ENCODE results near the gene CCSER2.
"Not testable (repeated sequence)": the region's sequence is repeated elsewhere in the genome, so short reads cannot be mapped to it uniquely, and the experiment has no call there.

CCSER2 gene

DNA sequence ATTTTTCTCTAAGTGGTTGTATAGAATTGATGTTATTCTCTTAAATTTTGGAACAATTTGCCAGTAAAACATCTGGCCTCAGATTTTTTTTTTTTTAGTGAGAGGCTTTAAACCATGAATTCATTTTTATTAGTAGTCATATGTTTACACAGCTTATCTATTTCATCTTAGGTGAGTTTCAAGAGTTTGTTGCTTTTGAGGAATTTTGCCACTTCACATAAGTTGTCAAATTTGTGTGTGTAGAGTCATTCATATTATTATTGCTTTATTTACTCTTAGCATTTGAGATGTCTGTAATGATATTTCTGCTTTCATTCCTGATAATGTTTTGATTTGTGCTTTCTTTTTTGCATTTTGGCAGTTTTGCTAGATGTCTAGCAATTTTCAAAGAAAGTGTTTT lies 132.1 kb downstream of the CCSER2 start:
- no peak for DNase-seq

DNA sequence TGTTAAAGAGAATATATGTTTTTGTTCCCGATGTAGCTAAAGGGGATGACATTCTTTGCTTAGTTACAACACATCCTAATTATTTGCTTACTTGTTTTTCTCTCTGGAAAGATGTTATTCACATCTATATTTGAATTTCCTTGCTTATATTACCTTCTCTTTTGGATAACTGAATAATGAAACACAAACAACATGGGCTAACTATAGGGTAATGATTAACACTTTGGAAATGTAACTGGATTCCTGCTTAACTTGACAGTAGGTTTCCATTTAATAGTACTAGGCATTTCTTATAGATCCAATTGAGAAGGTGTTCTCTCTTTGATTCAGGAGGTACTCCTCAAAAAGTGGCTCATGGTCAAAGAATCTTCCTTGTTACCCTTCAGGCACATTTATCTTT lies 141.1 kb downstream of the CCSER2 start:
- DNase-seq: no peak

DNA sequence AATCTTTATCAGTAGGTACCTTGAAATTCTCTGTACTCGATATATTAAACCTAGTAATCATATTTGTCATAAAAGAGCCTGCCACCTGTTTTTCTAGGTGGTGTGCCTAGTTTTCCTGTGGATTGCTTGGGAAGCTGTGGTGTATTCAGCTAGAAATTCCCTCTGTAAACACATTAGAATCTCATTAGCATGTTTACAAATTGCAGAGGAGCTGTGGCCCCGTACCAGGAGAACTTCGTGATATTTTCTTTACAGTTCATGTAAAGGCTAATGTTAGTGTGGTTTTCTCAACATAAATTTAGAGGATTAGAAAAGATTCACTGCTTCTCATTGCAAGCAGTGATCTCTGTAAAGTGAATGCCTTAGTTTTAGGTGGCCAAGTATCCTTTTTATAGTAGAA lies 144.7 kb downstream of the CCSER2 start:
- DNase-seq: no peak

DNA sequence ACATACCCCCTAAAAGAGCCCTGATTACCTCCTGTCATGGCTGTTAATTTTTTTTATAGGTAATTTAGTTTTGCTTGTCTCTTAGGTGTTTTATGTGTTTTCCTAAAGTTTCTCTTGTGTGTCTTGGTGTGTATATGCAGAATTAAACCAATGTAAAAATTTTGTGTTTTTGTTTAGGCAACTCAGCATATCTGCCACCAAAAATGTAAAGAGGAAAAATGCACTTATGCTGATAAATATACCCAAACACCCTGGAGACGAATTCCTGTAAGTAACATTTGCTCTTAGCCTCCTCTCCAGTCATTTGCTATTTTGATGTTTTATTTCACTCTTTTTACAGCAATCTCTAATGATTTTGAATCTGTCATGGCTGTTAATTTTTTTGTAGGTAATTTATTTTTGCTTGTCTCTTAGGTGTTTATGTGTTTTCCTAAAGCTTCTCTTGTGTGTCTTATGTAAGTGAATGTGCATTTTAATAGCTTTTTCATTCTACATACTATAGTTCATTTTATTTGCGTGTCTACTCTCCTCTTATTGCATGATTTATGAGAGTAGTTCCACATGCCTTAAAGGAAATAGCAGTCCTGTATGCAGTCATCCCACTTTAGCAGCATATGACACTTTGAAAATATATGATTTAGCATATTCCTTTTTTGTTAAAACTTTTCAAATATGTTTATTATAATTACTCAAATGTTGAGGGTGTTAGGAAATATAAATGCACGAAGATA lies 149.2 kb downstream of the CCSER2 start:
- DNase-seq: no peak

DNA sequence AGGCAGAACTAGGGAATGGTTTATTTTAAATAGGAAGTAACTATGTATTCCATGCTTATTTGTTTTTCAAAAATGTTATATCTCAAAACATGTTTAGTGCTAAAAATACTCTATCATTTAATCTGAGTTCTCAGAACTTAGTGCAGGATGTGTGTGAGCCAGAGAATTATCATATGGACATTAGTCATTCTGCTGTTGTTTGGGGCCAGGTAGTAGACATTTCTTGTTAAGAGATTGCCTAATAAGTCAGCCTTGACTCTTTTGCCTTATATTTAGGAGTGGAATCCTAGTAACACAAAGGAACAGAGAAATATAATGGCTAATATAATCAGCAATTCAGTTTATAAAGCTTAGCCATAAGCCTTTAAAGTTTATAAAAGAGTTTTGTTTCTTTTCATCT lies 149.8 kb downstream of the CCSER2 start:
- DNase-seq: no peak

DNA sequence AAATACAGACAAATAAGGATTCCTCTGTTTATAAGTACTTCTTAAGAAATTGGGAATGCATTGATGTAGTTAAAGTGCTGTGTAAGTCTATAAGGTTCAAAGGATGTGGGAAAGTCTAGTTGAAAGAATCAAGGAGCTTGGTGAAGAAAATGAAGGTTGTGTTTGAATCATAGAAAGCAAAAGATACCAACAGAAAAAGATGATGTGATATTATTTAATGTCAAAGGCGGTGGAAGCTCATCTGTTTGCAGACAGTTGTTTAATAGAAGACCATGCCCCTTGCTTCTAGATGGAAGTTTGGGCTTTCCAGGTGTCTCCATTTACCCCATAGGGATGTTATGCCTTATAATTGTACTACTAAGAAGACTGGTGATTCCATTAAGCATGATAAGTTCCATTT lies 150.3 kb downstream of the CCSER2 start:
- DNase-seq: no peak

DNA sequence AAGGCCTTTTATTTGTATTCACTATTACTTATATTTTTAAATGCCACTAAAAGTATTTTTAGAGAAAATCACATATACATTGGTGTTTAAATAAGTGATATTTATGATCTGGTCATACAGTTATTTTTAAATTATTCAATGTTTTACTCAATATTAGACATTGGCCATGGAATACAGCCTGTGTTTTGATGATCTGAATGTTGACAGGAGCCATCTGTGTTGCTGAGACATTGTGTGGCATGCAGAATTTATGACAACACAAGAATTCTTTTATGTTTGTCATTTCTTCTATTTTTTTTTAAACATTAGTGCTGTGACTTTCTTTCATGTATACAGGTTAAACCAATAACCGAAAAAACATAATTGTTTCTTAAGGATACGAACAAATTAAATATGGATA lies 156.2 kb downstream of the CCSER2 start:
- DNase-seq: no peak

DNA sequence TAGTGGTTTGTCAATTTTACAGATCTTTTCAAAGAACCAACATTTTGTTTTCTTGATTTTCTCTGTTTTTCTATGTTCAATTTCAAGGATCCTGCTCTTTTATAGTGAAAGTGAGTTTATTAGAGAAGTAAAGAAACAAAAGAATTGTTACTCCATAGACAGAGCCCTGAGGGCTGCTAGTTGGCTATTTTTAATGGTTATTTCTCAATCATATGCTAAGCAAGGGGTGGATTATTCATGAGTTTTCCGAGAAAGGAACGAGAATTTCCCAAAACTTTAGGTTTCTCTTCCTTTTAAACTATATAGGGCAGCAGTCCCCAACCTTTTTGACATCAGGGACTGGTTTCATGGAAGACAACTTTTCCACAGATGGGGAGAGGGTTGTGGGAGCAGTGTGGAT lies 165.0 kb downstream of the CCSER2 start:
- DNase-seq: no peak

DNA sequence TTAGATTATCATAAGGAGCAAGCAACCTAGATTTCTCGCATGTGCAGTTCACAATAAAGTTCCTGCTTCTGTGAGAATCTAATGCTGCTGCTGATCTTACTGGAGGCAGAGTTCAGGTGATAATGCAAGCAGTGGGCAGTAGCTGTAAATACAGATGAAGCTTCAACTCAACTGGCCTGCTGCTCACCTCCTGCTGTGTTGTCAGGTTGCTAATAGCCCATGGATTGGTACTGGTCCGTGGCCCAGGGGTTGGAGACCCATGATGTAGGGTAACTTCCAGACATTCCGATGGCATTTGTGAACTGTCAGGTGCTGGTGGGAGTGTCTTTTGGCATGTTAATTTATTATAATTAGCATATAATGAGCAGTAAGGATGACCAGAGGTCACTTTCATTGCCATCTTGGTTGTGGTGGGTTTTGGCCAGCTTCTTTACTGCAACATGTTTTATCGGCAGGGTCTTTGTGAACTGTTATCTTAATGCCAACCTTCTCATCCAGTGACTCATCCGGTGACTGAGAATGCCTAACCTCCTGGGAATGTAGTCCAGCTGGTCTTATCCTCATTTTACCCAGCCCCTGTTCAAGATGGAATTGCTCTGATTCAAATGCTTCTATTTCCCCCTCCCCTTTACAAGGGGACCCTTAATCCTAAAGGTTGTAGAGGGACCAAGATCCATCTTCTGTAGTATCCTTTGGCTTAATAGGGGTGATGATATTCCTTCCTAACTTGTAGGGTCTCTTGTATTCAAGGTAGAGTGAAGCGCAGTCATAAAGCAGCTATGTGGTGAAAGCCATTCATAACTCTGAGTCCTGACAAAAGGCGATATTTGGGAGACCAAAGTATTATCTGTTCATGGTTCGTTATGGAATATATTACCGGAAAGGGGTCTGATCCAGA lies 165.8 kb downstream of the CCSER2 start:
- DNase-seq: no peak

DNA sequence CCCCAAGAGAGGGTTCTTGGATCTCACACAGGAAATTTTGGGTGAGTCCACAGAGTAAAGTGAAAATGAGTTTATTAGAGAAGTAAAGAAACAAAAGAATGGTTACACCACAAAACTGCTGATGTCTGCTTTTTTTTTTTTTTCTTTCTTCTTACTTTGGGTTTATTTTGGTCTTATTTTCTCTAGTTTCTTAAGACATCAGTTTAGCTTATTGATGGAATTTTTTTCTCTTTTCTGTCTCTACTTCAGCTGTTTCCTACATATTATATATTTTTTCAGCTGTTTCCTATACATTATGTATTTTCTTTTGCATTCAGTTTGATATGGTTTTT lies 166.4 kb downstream of the CCSER2 start:
- no peak for DNase-seq

DNA sequence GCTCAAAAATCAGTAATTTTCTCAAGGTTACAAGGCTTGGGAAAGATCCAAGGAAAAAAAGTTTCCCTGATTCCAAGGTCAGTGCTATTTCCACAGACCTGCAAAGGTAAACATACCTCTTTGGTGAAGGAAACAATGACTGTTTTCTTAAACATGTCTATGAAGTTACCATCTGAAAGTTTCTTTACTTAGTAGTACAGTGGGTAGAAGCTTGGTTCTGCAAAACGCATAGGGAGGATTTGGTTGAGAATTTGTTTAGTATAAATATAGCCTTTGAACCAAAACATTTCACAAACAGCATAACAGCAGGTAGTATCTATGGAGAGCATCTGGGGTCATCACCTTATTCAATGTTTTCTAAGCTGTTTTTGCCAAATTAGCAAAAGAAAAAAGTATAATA lies 169.6 kb downstream of the CCSER2 start:
- DNase-seq: no peak

DNA sequence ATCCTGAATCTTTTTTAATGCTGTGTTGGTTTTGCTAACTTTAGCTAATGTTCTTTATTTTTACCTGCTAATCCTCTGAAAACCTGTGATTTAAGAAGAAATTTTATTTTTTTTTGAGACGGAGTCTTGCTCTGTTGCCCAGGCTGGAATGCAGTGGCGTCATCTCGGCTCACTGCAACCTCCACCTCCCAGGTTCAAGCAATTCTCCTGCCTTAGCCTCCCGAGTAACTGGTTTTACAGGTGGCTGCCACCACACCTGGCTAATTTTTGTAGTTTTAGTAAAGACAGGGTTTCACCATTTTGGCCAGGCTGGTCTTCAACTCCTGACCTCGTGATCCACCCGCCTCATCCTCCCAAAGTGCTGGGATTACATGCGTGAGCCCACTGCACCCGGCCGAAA lies 170.7 kb downstream of the CCSER2 start:
- not testable (repeated sequence) for DNase-seq

DNA sequence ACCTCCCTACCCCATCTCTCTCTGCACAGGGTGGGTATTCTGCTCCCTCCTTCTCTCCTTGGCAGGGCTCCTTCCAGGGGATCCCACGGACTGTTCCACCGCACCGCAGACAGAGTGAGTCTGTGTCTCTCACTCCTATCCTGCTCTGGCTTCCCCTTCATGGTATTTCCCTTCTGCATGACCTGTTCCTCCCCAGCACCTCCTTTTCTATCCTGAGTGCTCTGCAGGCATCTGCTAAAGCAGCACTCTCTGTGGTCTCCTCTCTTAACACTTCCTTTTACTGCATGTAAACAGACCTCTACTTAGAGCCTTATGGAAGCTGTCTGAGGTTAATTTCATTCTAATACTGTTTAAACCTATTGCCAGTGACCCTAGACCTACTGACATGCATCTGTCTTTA lies 171.5 kb downstream of the CCSER2 start:
- DNase-seq: no peak

DNA sequence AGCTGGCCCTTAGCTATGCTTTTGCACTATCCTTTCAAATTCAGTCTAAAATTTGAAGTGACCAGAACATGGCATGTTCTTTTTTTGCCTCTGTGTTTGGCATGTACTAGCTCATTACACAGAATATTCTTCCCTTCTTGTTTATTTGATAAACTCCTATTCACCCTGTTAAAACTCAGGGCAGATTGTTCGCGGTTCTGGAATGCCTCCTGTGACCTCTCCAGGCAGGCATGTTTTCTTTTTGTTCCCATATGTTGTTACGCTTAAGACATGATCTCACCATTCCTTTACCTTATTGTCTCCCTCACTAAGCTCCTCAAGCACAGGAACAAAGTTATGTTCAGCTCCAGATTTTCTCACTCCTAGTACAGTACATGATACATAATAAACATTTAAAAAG lies 181.7 kb downstream of the CCSER2 start:
- DNase-seq: no peak

DNA sequence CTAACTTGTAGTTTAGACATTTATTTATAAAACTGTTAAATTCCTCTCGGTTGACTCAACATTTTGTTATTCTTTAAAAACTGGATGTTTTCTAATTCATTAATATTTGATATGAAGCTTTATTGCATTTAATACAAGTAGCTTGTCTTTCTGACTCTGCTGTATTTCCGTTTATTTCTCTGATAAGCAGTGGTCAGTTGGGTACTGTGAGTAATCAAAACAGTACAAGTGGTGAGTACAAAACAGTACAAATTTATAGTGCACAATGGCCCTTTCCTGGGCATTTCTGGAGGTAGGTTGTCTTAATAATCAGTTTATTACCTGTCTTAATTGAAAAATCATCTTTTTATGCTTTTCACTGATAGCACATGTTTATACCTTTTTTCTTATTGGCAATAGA lies 182.7 kb downstream of the CCSER2 start:
- DNase-seq: no peak

DNA sequence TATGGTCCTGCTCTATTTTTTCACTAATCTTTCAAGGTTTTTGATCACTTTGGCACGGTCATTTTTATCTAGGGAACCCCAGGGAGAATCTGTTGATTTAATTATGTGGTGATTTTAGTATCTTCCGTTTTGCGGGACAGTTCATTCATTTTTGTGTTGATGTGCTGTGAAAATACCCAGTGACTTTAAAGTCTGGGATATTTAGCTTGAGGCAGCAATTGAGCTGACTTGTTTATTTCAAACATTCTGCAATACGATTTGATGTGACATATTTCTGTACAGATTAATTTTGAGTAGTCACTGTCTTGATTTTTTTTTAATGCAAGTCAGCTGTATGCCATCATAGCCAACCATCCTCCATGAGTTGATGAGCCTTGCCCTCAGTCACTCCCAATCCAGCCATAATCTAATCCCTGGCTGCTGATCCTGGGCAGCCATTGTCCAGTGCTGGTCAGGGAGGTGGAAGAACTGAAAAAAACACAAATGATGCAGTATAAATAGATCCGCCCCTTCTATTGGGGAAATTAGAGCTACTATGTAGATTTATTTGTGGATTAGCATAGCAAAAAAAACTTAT lies 183.4 kb downstream of the CCSER2 start:
- DNase-seq: no peak

DNA sequence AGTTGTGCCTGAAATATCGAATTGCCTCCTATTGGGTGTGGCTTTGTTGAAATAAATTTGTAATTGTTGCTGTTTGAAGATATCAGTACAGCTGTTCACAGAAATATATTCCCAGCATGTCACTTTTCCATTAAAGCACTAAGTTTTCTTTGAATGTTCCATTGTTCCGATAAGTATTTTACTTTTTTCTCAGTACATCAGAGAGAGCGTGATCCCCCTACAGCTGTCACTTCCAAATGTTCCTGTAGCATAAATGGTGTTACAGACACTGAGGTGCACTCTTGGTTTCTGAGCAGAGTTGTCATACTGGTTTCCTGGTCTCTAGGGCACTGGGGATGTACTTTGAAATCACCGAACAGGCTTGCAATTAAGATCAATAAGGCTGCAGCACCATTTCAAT lies 189.2 kb downstream of the CCSER2 start:
- DNase-seq: no peak

DNA sequence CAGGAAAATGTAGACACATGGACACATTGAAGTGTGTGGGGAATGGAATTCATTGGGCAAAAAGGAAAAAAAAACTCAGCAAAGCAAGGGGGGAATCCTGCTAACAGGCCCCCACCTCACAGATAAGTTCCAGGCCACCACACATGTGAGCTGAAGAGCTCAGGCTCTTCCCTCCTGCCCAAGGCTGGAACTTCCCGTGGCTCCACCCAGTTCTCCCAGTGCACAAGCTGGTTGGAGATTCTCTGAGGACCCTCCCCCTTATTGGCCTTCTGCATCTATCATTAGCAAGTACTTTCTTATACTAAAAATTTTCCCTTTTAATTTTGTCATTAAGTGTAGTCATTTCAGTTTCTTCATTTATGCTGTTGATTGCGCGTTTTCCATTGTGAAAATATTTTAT lies 190.8 kb downstream of the CCSER2 start:
- DNase-seq: no peak

DNA sequence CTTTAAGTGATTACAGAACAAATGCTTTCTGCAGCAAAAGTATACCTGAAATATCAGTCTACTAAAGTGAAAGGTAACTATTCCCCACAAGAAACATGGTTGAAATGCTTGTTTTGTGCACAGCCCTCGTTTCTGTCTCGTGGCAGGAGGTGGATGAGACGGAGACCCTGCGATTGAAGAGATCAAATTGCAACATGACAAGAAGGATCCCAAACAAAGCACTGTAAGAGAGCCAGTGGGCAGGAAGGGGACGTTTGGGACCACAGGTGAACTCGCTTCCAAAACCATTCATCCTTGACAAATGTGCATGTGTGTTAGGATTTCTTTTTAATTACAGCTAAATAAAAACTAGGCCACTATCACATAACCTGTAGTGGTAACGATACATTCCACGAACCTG lies 192.6 kb downstream of the CCSER2 start:
- DNase-seq: no peak

DNA sequence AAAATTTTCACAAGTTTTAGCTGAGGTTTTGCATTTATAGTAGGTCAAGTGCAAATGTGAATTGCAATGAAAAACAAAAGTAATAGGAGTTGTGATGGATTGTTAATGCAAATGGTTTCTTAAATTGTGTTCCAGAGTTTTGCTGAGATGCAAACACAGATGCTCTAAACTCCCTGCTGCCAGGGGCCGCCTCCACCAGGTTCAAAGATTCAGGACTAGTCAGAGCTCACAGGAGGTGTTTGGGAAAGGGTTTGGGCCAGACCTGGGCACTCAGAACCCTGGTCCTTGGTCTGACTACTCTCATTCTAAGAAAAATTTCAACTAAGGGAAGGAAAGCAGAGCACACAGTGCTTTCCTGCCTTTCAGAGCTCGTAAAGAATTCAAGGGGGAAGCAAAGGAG lies 193.1 kb downstream of the CCSER2 start:
- DNase-seq: no peak

DNA sequence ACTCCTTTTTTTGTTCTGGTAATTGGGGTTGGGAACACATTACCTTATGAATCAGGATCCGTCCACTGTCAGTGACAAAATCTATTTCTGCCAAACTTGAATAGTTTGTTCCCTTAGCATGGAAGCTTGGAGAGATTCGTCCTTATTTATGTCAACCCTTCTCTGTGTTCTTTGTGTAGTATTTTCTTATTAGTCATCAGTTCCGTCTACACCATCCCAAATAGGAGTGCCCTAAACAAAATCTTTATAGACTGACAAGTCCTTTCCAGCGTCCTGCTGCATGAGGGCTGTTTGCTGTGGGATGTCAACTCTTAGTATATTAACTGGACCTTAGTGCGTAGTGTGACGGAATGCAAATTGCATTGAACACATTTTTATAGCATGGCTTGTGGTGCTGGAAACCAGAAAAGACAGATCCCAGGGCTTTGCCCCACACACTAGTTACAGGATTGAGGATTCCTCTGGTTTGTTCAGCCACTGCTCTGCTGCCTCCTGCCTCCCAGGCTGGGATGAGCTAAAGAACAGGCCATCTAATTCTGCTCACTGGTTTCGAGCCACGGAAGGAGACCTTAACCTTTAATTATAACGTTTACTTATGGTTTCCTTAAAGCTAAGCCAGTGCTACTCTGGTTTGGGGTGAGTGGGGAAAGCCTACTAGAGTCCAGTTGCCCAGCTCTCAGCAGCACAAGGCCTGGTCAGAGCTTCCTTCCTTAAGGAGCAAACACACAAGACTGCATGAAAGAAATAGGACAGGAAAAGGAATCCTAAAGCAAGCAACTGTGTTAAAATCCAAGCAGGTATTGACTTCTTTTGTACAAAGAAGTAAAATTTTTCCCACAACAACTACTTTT lies 194.4 kb downstream of the CCSER2 start:
- DNase-seq: no peak

DNA sequence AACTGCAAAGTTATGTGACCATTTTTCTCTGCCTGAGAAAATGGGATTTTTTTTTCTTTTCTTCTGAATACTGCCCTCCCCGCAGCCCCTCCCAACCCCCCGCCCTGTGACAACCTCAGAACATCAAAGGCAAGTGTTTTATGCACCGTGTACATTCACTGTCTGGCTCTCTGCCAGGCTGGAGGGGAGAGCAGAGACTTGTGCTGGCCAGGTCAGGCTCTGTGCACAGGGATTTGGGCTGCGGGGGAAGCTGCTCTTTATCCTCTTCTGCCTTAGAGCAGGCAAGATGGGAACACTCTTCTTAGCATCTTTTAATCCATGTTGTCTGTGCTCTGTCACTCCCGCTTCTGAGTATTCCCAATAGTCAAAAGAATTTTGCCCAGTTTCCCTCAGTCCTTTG lies 195.1 kb downstream of the CCSER2 start:
- DNase-seq: no peak

DNA sequence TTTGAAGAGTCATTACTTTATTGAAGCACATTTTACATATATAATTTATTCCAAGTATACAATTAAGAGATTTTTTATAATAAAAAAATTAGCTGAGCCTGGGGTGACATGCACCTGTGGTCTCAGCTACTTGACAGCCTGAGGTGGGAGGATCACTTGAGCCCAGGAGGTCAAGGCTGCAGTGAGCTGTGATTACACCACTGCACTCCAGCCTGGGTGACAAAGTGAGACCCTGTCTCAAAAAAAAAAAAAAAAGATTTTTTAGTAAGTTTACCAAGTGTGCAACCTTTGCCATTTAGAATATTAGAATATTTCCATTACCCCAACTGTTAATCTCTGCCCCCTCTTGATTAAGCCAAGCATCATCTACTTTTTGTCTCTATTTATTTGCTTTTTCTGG lies 196.0 kb downstream of the CCSER2 start:
- DNase-seq: no peak

All from activated T-cell treated with anti-CD3 and anti-CD28 coated beads for 4 hours (primary cell).